ENCODE data around the gene SLC13A5.
"Not testable (repeated sequence)": the region's sequence is repeated elsewhere in the genome, so short reads cannot be mapped to it uniquely, and the experiment has no call there.

The SLC13A5 gene

DNA sequence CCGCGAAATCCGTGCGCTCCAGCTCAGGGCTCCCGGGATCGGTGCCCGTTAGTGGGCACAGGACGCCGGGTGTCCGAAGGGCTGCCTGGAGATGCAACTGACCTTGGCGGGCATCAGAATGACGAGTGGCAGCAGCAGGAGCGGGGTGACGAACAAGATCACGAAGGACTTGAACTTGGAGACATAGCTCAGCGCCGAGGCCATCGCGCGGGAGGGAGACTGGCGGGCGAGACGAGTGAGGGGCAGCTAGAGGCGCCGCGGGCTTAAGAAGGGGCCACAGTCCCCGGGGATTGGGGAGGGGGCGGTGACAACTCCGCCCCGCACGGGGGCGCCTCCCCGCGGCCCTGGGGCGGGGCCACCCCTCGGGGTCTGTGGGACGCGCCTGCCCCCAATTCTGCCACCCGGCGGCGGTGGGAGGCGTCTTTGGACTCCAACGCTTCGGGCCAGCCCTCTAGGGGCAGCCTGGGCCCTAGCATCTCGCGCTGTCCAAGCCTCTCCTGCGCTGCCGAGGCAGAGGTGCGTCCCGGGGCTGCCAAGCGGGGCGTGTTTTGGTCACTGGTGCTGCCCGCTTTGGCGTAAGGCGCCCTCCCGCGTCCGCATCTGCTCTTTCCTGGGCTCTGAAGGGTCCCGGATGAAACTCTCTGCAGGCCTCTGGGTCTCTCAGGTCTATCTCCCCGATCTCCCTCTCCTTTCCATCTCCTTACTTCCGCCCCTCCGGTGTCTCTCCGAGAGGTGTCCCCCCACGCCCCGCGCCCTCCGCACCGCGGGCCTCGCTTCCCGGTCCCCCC, at the start of gene SLC13A5:
TSS of gene SLC13A5 (minus strand) at position 240 of the 788 bp plus-strand sequence. CDS start at position 204, 36 bp downstream.
- no peak for DNase-seq

- no peak for DNase-seq
Observed at GRCh38 chr17:6761779-6762178, 48.6 kb upstream of the SLC13A5 start.

DNA sequence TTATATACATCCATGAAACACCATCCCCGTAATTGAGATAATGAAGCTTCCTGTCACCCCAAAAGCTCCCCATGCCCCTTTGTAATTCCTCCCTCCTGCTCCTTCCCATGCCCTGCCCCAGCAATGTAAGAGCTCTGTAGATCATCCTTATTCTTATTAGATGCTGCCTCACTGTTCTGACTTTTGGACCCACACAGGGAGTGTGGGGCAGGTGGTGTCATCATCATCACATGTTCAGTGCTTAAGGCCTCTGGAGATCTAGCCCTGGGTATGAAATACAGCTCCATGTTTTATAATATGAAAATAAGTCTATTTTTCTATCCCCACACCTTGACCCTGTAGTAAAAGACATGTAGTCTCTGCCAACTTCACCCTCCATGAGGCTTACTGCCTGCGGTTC, 44.6 kb upstream of the SLC13A5 start:
- DNase-seq = no peak

DNA sequence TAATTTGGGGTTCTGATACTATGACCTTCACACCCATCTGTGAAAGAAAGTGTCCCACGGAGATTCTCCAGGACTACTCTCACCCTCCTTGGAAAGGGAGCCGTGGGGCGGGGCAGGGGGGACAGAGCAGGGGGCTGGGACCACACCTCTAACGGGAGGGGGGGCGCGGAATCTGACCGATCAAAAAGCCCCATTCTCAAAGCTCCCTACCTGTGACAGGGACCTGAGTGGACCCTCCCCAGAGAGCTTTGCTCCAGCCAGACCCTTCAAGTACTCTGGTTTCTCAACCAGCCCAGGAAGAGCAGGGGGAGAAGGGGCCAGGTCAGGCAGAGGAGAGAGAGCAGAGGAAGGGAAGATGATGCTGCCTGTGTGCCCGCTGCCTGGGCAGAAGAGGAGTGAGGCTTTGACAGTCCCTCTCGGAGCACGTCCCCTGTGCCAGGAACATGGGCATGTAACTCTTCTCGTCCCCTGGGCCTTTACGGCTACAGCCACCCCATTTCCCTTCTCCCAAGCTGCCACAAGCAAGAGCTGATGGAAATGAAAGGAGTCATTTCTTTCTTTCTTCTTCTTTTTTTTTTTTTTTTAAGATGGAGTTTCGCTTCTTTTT, 43.4 kb upstream of the SLC13A5 start:
- no peak for DNase-seq

- DNase-seq = no peak
Observed at GRCh38 chr17:6755731-6756184, 42.6 kb upstream of the SLC13A5 start, which contains the start of gene XAF1. Gene XAF1 (plus strand): TSS chr17:6756046. CDS start chr17:6756079, 33 bp downstream.

DNA sequence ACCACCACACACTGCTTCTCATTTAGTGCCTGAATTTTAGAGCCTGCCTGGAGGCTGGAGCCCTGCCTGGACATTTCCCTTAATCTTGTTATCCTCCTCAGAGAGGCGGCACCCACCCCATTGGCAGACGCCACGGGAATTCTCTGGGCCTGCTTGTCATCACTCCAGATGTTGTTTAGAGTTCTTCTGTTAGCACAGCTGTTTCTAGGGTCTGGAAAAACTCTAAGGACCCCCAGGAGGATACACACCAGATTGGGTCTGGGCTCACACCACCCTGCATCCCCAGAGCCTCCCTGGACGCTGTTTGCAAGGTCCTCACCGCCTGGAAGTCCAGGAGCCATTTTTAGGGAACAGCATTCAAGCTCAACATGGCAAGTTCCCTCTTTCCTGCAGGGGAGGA, 42.1 kb upstream of the SLC13A5 start:
- DNase-seq = no peak

DNA sequence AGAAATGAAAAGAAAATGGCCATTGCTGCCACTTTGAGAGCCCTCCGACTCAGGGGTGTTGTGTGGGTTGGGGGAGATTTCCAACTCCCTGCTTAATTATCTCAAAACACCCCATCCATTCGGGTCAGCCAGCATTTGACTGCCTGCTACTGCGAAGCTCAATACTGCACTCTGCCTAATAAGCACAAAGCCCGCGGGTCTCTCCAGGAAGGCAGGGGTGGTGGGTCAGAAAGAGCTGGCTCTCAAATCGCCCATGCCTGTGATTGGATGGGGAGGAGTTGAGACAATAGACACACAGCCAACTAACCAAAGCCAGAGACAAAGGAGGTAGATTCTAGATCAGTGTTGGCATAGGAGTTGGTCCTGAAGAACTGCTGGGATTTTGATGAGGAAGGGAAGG, 40.4 kb upstream of the SLC13A5 start:
- DNase-seq = no peak

DNA sequence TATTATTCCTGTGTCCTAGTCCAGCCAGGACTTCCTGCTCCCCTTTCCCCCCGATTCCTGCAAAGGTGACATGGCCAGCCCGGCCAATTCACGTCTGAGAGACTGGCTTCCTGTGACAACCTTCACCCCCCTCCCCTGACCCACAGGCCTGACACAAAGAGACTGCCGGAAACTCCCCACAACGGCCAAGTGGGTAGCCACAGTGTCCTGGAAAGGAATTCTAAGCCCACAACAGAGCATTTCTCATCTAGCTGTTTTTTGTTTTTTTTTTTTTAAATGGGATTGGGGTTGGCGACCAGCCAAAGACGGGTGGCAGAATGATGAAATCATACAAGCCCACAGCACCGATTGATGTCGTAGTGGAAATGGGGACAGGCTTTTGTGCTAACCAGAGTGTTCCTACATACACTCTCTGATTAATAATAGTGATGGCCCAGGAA, 39.9 kb upstream of the SLC13A5 start:
- no peak for DNase-seq

DNA sequence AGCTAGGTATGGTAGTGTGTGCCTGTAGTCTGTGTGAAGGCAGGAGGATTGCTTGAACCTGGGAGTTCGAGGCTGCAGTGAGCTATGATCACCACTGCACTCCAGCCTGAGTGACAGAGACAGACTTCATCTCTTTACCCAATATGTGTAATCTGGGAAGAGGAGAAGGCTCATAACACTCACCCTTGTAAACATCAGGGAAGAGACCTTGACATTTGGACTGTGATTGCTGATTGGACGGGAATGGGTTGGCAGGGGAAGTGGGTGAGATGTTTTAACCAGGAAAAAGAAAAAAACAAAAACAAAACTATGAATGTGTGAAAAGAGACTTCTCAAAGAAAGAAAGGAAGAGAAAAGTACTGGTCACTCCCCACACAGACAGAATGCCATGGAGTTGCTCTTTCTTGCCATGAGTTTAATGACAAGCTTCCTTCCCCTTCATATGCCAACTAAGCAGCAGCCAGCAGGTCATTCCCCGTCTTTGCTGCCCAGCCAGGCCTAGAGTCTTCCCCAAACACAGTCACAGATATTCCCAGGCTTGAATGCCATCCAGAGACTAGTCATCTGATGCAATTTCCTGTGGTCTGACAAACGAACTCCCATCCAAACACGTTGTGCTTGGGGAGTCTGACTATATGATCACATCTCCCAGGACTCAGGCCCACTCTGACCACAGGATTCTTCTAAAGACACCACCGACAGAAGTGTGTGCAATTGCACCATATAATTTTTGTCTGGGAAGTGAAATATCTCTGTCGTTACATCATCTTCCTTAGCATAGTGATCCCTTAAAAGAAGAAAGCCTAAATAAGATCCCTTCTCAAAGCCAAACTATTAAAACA, 39.1 kb upstream of the SLC13A5 start:
- no peak for DNase-seq

DNA sequence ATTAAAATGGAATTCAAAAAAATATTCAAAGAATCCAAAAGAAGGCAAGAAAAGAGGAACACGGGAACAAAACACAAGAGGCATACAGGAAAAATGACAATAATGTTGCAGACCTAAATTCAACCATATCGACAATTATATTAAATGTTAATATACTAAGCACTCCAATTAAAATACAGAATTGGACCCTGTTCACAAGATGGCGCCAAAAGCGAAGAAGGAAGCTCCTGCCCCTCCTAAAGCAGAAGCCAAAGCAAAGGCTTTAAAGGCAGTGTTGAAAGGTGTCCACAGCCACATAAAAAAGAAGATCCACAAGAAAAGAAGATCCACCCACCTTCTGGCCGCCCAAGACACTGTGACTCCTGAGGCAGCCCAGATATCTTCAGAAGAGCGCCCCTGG, 36.4 kb upstream of the SLC13A5 start:
- no peak for DNase-seq

DNA sequence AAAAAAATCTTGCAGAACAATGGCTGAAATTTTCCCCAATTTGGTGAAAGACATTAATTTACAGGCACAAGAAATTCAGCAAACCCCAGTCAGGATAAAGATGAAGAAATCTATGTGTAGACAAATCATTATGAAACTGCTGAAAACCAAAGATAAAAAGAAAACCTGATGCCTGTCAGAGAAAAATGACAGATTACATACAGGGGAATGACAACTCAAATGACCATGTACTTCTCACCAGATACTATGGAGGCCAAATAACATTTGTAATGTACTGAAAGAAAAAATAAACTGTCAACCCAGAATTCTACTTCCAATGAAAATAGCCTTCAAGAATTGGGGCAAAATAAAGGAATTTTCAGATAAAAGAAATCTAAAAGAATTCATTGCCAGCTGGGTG, 35.4 kb upstream of the SLC13A5 start:
- no peak for DNase-seq

DNA sequence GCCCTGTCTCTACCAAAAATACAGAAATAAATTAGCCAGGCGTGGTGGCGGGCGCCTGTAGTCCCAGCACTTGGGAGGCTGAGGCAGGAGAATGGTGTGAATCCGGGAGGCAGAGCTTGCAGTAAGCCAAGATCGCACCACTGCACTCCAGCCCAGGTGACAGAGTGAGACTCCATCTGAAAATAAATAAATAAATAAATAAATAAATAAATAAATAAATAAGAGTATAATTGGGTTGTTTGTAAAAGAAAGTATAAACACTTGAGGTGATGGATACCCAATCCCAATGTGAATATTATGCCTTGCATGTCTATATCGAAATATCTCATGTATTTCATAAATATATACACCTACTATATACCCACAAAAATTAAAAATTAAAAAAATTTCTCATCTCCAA, 33.5 kb upstream of the SLC13A5 start:
- DNase-seq = not testable (repeated sequence)

DNA sequence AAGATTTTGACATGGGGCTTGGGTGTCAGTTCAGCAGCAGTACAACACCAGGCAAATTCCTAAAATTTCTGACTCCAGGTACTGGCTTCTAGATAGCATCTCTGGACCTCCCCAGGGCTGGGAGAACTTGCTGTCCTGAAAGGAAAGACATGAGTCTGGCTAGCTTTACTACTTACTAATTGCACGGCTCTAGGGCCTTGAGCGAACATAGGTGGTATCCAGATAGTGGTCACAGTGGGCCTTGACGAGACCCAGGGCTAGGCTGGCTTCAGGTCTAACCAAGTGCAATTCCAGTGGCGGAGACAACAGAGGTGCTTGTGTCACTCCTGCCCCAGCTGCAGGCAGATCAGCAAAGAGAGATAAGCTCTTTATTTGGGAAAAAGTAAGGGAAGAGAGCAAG, 16.4 kb upstream of the SLC13A5 start:
- no peak for DNase-seq

DNA sequence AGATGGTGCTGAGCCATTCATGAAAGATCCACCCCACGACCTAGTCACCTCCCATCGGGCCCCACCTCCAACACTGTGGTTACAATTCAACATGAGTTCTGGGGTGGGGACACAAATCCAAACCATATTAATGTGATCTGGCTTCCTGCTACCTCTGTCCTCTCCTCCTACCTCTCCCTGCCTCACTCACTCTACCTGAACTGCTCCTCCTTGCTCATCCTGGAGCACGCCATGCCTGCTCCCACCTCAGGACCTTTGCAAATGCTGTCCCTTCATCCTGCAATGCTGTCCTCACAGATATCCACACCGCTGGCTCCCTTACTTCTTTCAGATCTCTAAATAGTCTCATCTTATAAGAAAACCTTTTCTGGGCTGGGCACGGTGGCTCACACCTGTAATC, 10.8 kb upstream of the SLC13A5 start:
- no peak for DNase-seq

DNA sequence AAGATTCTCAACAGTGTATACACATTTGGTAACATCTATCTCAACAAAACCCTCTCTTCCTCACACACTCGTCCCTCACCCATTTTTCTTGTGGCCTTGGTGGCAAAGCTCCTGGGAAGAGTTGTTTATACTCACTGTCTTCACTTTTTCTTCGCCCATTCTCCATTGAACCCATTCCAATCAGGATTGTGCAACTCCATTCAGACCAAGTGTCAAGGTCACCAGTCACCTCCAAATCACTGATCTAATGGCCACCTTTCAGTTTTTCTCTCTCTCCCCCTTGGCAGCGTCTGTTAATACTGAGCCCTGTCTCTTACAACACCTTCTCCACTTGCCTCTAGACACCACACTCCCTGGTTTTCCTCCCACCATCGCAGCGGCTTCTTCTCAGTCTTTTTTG, 8.6 kb upstream of the SLC13A5 start:
- DNase-seq = no peak

DNA sequence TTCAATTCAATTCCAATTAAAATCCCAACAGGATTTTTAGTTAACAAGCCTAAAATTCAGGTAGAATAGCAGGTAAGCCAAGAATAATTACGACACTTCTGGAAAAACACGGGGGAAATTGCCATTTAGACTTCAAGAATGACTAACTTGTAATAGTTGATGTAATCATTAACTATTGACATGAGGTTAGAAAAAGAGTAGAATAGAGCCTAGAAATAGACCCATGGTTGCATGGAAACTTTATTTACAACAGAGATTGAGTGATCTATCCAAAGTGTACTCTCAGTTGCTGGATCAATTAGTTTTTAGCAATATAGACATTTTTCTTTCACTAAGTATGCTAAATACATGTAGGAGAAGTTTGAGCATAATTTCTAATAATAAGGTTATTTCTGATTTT, 3.6 kb upstream of the SLC13A5 start:
- no peak for DNase-seq

DNA sequence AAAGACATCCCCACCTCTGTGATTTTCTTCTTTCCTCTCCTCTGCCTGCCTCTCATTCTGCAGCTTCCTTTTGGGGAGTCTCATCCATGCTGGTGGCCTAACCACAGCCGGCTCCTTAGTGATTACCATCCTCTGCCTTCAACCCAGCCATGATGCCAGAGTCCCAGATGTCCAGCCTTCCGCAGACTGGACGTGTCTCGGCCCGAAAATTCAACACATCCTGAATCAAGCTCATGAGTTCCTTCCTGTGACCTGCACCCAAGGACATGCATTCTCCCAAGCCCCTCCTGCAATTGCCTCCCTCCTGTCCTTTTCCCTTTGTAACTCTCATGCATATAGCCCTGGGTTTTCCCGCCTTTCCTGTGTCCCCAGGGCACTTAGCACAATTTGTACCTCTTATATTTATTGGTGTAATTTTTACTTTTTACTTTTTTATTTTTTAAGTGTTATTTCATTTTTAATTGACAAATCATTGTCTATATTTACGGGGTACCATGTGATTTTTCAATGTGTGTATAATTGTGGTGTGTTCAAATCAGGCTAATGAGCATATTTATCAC, 1.2 kb upstream of the SLC13A5 start:
- DNase-seq = no peak

DNA sequence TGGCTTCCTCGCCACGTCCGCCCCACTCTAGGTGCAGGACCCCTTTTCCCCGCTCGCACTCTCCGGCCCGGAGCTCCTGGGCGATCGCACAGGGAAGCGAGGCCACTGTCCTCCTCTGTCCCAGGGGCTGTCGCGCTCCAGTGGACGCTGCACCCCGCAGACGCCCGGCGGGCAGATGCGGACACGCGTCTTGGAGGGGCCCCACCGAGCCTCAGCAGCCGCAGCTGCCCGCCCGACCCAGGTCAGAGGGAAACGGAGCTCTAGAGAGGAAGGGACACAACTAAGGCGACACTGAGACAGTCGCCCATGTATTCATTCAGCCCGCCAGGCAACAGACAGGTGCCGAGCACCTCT, 726 bp upstream of the SLC13A5 start:
- no peak for DNase-seq

DNA sequence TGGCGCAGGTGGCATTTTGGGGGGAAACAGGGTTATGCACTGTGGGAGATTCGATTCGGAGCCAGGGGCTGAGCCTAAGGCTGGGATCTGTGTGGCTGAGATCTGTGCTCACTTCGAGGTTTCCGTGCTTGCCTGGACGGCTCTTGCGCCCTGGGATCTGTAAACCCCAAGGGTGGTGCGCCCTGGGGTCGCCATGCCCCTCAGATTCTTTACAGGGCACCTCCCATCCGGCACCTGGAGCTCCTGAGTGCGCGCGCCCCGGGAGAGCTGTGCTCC, 377 bp downstream of the SLC13A5 start:
- no peak for DNase-seq

GRCh38 chr17:6712058-6712853, 913 bp downstream of the SLC13A5 start:
- DNase-seq = no peak

DNA sequence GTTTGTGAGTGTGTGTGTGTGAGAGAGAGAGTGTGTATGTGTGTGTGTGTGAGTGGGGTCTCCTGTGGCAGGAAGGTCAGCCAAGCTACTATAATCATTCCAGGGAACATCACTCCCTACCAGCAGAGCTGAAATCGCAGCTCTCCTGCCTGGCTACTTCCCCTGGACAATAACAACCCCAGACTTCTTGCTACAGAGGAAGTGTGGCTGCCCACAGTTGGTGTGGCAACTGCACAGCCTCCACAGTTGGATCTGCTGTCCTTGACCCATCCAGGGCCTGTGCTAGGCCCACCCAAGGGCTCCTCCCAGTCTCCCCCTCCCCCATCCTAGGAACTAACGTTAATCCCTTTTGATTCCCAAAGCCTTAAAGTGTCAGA, 1.5 kb downstream of the SLC13A5 start:
- DNase-seq = no peak

- no peak for DNase-seq
Observed at GRCh38 chr17:6711081-6711674, 2.0 kb downstream of the SLC13A5 start.

Measured in DMS79 (cell line).